Measurements from ENCODE around the gene ITGB6.
"Not testable (repeated sequence)": the region's sequence is repeated elsewhere in the genome, so short reads cannot be mapped to it uniquely, and the experiment has no call there.

The ITGB6 gene

GRCh38 chr2:160180172-160180571, 19.9 kb downstream of the ITGB6 start:
- no peak for DNase-seq

GRCh38 chr2:160175169-160176134, 24.6 kb downstream of the ITGB6 start:
- DNase-seq: no peak

DNA sequence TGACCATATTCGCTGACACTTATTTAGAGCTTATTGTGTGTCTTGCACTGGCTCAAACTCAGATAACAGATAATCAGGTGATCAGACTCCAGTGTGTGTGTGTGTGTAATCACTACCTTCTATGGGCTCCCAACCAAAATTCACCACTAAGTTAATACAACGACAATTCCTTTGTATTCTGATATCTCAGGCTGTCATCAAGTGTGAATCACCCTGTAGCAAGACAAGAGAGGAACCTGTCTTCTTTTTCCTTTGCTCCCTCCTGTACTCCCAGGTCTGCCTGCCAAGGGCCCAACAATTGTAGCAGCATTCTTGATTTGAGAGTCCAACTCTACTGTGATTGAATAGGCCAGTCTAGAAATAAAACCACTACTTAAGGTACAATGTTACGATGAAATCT, 25.8 kb downstream of the ITGB6 start:
- DNase-seq: no peak

GRCh38 chr2:160169988-160170387, 30.1 kb downstream of the ITGB6 start:
- DNase-seq: no peak

GRCh38 chr2:160169471-160169870, 30.6 kb downstream of the ITGB6 start:
- no peak for DNase-seq

DNA sequence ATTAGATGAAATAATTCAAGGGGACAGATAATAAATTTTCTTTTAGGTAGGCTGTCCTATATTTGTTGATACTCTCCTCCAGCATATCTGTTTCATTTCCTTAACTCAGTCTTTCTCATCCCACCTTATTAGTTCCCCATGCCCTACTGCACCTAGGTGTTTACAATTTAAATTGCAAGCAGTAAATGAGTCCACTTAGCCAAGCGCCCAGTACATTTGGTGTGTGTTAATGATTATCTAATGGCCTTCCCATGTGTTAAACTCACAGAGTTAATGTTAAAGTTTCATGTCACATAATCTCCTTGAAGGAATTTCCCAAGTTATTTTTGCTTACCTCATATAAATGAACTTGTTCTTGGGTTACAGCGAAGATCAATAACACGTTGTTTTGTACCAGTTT, 31.2 kb downstream of the ITGB6 start:
- no peak for DNase-seq

GRCh38 chr2:160167089-160167740, 32.9 kb downstream of the ITGB6 start:
- no peak for DNase-seq

DNA sequence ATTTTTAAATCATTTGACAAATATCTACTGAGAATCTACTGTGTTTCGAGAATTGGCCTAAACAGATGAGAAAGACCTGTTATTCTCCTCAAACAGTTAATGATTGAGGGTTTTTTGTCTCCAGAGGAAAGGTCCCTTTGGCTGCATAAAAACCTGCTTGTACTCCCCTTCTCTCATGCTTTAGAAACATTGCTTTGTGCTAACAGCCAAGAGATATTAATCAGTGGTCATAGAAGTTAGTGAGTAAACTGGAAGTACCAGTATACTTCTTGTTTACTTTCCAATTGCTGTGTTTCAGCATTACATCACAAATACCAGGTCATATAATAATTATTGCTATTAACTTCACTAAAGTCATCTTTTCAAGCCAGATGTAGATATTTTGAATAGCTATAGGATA, 34.1 kb downstream of the ITGB6 start:
- DNase-seq: no peak

GRCh38 chr2:160165081-160165480, 35.0 kb downstream of the ITGB6 start:
- DNase-seq: no peak

DNA sequence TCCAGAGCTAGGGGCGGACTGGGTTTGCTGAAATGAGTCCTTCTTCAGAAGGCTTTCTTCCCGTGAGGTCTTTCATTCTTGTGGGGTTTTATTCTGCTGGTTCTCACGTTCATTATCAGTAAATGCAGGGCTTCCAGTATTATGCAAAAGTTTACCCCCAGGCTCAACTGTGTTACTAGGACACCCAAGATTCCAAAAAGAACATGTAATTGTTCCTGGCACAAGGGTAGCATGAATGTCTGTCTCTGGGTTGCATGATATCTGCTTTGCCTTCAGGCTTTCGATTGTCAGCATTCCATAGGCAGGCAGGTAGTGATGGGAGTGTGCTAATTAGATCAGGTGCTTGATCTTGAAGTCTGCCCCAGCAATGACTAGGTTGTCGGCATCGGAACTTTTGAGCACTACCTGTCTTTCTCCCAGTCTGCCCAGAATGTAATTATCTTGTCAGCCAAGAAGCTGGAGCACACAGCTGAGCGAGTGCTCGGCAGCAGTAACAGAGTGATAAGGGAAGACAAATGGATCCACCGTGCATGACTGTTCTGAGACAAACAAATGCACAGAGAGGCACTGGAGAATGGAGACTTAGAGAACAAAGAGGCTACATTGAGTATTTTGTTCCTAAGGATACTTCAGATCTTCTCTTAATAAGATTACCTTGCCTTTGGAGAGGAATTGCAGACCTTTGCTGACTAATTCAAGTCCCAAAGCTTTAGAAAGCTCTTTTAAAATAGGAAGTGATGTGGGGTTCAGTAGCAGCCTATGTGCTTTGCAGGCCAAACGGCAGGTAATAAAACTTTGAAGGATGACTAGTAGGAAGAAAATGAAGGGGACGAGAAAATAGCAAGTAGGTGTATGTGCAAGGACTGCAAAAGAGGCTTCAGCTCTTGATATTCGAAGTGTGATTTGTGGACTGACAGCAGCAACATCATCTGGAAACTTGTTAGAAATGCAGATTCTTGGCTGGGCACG, 41.9 kb downstream of the ITGB6 start:
- DNase-seq: no peak

GRCh38 chr2:160156665-160157064, 43.4 kb downstream of the ITGB6 start:
- DNase-seq: no peak

- no peak for DNase-seq
Measured at GRCh38 chr2:160156100-160156499, 44.0 kb downstream of the ITGB6 start.

- not testable (repeated sequence) for DNase-seq
Measured at GRCh38 chr2:160148419-160148818, 51.7 kb downstream of the ITGB6 start.

DNA sequence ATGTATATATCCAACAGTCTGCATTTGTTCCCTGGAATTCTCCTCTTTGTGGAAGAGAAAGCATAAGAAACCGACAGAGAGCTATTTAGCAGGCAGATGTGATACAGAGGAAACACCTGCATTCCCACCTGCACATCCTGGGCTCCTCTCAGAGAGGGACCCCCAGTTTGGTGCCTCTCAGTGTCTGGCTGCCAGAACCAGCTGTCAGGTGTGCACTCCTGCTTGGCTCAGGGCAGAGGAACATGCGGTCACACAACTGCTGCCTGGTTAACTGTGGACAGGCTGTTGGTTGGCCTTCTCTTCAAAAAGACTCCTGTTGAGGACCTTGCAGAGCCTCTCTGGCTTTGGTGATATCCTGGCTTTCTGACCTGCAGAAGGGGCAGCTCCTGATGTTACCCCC, 54.6 kb downstream of the ITGB6 start:
- no peak for DNase-seq

DNA sequence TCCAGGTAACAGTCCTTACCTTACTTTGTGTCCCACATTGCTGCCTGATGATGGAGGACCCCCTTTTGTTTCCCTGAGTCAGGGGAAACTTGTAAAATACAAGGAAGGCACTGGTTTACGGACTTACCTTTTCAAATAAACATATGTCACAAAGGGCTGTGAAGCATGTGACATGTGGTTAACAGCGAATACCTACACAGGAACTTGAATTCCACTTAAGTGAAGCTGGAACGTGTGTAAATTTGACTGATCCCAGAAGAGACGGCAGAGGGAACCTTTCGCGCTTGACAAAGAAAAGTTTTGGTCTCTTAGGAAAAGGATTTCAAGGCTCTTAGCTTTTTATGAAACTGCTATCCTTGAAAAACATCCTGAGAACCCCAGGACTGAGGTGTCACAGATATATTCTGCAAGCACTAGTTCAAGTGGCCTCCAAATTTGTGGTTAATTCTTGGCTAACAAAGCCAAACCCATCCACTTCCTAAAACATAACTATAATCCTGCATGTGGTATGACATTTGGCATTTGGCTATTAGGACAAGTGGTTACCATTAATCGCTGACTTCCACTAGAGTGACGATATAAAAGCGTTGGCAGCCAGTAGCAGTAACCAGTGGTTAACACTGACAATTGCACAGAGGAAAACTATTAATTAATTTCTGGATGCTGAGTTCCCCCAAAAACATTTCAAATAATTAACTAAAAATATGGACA, 55.6 kb downstream of the ITGB6 start:
- no peak for DNase-seq

DNA sequence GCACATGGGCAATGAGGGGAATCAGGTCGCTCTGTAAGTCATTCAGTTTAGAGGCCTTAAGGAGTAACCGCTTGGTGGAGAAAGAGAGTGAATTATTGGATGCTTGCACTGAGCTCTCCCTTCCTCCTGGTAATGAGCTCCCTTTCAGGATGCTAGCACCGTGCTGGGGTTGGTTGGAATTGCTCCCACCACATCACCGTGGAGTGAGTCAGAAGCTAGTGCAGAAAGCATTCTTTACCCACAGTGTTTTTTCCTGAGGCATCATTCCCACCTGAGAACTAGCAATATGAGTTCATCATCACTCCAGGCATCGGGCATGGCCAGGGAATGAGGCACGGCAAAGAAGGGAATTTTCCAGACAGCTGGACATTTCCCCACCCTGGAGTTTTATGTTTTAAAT, 57.6 kb downstream of the ITGB6 start:
- DNase-seq: no peak

DNA sequence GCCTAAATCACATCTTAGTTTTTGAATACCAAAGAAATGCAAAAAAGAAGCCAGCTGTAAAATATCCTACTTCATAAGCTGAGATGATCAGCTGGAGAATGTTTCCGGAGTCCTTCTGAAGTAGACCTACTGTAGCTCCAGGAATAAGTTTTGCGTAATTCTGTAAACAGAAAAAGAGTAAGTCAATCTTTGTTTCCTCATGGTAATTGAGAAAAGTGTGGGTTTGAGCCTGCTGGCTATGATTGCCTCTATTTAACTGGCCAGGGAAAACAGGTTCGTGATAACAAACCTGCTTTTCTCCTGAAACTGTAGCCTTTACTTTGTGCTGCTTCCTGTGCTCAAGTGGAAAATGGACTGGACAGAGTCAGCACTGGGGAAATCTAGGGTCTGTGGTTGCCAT, 58.2 kb downstream of the ITGB6 start:
- no peak for DNase-seq

DNA sequence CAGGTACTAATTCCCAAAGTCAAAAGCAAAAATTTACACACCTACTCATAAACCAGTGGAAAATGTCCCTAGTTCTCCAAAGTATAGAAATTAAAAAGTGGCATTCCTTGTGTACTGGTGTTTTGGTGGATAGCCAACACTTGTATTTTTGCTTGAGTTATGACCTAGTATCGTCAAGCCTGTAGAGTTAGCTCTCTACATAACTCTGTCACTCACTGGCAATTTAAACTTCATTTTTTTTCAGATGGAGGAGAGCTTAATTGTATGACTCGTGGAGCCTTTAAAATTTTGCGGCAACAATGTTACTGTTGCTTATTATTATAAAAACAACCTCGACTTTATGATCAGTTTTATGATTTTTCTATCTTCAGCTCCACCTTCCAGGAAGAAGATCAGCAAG, 58.7 kb downstream of the ITGB6 start:
- no peak for DNase-seq

DNA sequence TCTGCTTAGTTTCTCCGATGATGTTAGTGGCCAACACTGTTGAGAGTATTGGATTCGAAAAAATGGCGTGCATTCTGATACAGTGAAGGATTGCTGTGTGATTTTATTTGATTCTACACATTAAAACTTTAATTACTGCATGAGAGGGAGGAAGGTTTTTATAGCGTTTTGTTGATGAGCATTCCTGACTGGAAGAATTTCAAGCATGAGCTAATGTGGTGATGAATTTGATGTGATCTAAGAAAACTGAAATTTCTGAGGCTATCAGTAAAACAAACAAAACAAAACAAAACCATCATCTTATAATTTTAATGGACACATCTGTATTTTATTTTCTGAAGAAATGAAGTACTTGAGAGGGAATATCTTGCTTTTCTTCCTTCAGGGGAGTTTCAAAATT, 59.6 kb downstream of the ITGB6 start:
- no peak for DNase-seq

DNA sequence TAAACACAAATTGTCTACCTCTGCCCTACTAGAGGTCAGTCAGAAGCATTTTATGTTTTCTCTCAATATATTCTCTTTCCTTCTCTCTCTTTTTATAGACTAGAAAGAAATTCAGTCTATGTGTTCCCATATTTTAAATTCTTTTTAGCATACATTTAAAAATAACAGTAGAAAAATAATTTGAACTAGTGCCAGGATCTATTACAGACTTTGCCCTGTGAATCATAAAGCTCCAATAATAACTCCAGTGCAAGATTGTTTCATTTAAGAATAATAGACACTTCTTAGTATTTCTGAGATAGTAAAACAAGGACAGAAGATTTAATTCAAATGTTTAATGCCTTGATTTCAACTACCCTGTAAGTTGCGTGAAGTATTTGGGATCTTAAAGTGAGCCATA, 60.1 kb downstream of the ITGB6 start:
- no peak for DNase-seq

DNA sequence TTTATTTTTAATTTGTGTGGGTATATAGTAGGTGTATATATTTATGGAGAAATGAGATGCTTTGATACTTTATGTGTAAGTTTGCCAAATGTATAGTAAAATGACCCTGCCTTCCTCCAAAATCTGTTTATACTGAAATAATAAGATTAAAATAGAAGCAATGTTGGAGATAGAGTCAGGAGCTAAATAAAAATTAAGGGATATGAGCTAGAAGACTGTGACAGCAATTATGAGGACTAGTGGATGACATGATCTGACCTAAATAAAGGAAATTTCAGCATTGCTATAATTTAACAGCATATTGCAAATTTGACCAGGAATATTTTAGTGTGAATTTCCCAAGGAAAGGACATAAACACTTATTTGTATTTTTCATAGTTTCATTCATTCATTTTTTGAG, 60.7 kb downstream of the ITGB6 start:
- no peak for DNase-seq

DNA sequence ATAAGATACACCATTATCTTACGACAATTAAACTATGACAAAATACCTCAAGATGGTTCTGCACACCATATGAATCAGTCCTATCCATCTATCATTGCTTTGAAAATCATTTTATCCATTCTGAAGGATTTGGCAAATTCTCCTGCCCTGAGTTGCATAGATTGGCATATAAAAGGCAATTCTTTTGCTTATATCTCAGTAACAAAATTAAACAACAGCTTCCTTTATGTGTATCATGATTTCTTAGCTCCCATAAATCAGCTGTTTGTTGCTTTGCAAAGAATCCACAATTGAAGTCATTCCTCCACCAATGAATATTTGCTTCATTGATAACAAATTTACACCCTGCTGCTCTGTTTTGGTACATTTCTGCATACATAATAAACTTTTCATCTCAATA, 61.7 kb downstream of the ITGB6 start:
- DNase-seq: no peak

DNA sequence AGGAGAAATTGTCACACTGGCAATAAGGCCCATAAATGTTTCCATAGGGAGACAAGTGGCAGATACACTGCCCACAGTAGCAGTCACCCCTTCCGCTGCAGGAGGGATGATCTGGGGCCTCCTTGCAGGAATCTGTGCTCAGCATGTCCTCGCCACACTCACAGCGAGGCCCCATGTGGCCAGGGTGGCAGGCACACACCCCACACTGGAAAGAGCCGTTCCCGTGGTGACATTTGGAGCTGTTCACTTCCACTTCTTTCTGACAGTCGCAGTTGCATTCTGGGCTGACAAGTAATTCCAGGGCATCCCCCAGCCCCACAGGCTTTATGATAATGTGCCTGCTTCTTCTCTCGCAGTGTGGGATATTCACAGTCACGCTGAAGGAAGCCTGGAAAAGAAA, 62.6 kb downstream of the ITGB6 start:
- no peak for DNase-seq

Data from activated effector memory CD4-positive, alpha-beta T cell treated with Interleukin-2 at 50 U/mL for 16 hours (primary cell).